Nephron progenitor cell (in vitro differentiated cells): ENCODE measurements around the gene LARGE1.
A peak's percentile ranks its signal among the peaks of the same experiment; 100 is the strongest.

Experiments used
- DNase-seq: peaks from one replicate; pipeline ENCODE4 v3.0.0; 2021
- H3K27ac Mint-ChIP-seq: 2 replicates; pipeline ENCODE4 v1.8.0; 2021; ENCODE audit warnings: mild to moderate bottlenecking, moderate library complexity, mixed read lengths
- H3K27me3 Mint-ChIP-seq: 2 replicates; pipeline ENCODE4 v1.8.0; 2021; ENCODE audit warnings: mild to moderate bottlenecking, low read depth, mixed read lengths; ENCODE audit not compliant: poor library complexity
- H3K36me3 Mint-ChIP-seq: 2 replicates; pipeline ENCODE4 v1.8.0; 2021; ENCODE audit warnings: low read depth, mixed read lengths
- H3K4me1 Mint-ChIP-seq: 2 replicates; pipeline ENCODE4 v1.8.0; 2021; ENCODE audit warnings: mixed read lengths
- H3K4me3 Mint-ChIP-seq: 2 replicates; pipeline ENCODE4 v1.8.0; 2021; ENCODE audit warnings: mild to moderate bottlenecking, moderate library complexity, mixed read lengths
- H3K9me3 Mint-ChIP-seq: 2 replicates; pipeline ENCODE4 v1.8.0; 2021; ENCODE audit warnings: mild to moderate bottlenecking, moderate library complexity, mixed read lengths
- CTCF ChIP-seq: fragments of 200-600 bp; sonication (generic); IDR thresholded peaks from 2 replicates; pipeline ENCODE4 v1.5.0; 2021; ENCODE audit warnings: antibody characterized with exemption

Gene LARGE1

GRCh38 chr22:33903012-33903411, 17.3 kb downstream of the LARGE1 start:
- no peaks in the 10 kb centered on the region for H3K27me3 Mint-ChIP-seq
- no peak overlapping the region for H3K27ac Mint-ChIP-seq
- H3K4me1 Mint-ChIP-seq, result peaks cover 41% of the 10 kb centered on the region
- no peak for DNase-seq
- H3K4me3 Mint-ChIP-seq, result no peak overlapping the region
- no peak for TF ChIP-seq CTCF
- peaks cover 4% of the 10 kb centered on the region for H3K9me3 Mint-ChIP-seq
- H3K36me3 Mint-ChIP-seq, result peaks cover 10% of the 10 kb centered on the region

GRCh38 chr22:33902073-33902472, 18.2 kb downstream of the LARGE1 start:
- Mint-ChIP-seq H3K4me1 (peaks cover 48% of the 10 kb centered on the region), H3K9me3 (peaks cover 4% of the 10 kb centered on the region), H3K27ac (peak overlapping the region; percentile 91), H3K36me3 (peaks cover 10% of the 10 kb centered on the region), H3K4me3 (peak overlapping the region; percentile 10), H3K27me3 (no peaks in the 10 kb centered on the region)
- DNase-seq, result no peak
- TF ChIP-seq CTCF, result no peak

GRCh38 chr22:33898121-33898520, 22.2 kb downstream of the LARGE1 start:
- peaks cover 64% of the 10 kb centered on the region for H3K4me1 Mint-ChIP-seq
- peaks cover 24% of the 10 kb centered on the region for H3K36me3 Mint-ChIP-seq

GRCh38 chr22:33897448-33897835, 22.8 kb downstream of the LARGE1 start:
- no peak overlapping the region for H3K4me3 Mint-ChIP-seq
- TF ChIP-seq CTCF, result no peak
- H3K4me1 Mint-ChIP-seq, result peaks cover 57% of the 10 kb centered on the region
- H3K9me3 Mint-ChIP-seq, result peaks cover 18% of the 10 kb centered on the region
- peaks cover 2% of the 10 kb centered on the region for H3K27me3 Mint-ChIP-seq
- peak overlapping the region; percentile 72 for H3K27ac Mint-ChIP-seq
- DNase-seq, result no peak
- H3K36me3 Mint-ChIP-seq, result peaks cover 24% of the 10 kb centered on the region

More at GRCh38 chr22:33898121-33898520, 22.2 kb downstream of the LARGE1 start:
- Mint-ChIP-seq H3K4me3 (no peak overlapping the region), H3K27ac (no peak overlapping the region), H3K9me3 (peaks cover 18% of the 10 kb centered on the region), H3K27me3 (peaks cover 2% of the 10 kb centered on the region)
- DNase-seq, result no peak
- TF ChIP-seq CTCF, result no peak

- peak overlapping the region; percentile 72 for H3K27ac Mint-ChIP-seq
- H3K9me3 Mint-ChIP-seq, result peaks cover 18% of the 10 kb centered on the region
- no peak overlapping the region for H3K4me3 Mint-ChIP-seq
- no peak for TF ChIP-seq CTCF
- H3K27me3 Mint-ChIP-seq, result peaks cover 2% of the 10 kb centered on the region
- peaks cover 24% of the 10 kb centered on the region for H3K36me3 Mint-ChIP-seq
- no peak for DNase-seq
- peaks cover 55% of the 10 kb centered on the region for H3K4me1 Mint-ChIP-seq
Observed at GRCh38 chr22:33896575-33897447, 23.5 kb downstream of the LARGE1 start.

- no peak for DNase-seq
- Mint-ChIP-seq H3K9me3 (peaks cover 18% of the 10 kb centered on the region), H3K27me3 (peaks cover 2% of the 10 kb centered on the region), H3K27ac (peak overlapping the region; percentile 72), H3K36me3 (peaks cover 24% of the 10 kb centered on the region), H3K4me1 (peaks cover 55% of the 10 kb centered on the region), H3K4me3 (no peak overlapping the region)
- no peak for TF ChIP-seq CTCF
Observed at GRCh38 chr22:33896154-33896553, 24.1 kb downstream of the LARGE1 start.
